ENCODE results near the gene PCDHGA11. TPM values are rescaled to one million over a fixed set of nuclear protein-coding genes. Genes with fewer than 3 reads are reported as not detected.

PCDHGA11 gene
- 12.5 and 13.6 TPM in 2 replicates for total RNA-seq

GRCh38 chr5:141420855-141421488 is at the start of gene PCDHGA11:
Gene PCDHGA11, plus strand, starts transcription at chr5:141421051. Its CDS starts 177 bp downstream, at chr5:141421228.

GRCh38 chr5:141373673-141374317 is 47.1 kb upstream of the PCDHGA11 start, which contains the start of gene PCDHGA6:
Gene PCDHGA6, plus strand, starts transcription at chr5:141373891. Its CDS starts 193 bp downstream, at chr5:141374084.

GRCh38 chr5:141382469-141383294 is 38.2 kb upstream of the PCDHGA11 start, which contains the start of gene PCDHGA7:
Gene PCDHGA7, plus strand, starts transcription at chr5:141382742. Its CDS starts 158 bp downstream, at chr5:141382900.

GRCh38 chr5:141387557-141388311 is 33.1 kb upstream of the PCDHGA11 start, which contains the start of gene PCDHGB4:
Gene PCDHGB4, plus strand, starts transcription at chr5:141387698. Its CDS starts 187 bp downstream, at chr5:141387885.

GRCh38 chr5:141392429-141393198 is 28.2 kb upstream of the PCDHGA11 start, which contains the start of gene PCDHGA8:
Gene PCDHGA8, plus strand, starts transcription at chr5:141392633. Its CDS starts 181 bp downstream, at chr5:141392814.

GRCh38 chr5:141397756-141398551 is 22.9 kb upstream of the PCDHGA11 start, which contains the start of gene PCDHGB5:
Gene PCDHGB5, plus strand, starts transcription at chr5:141397947. Its CDS starts 181 bp downstream, at chr5:141398128.

GRCh38 chr5:141402553-141403243 is 18.2 kb upstream of the PCDHGA11 start, which contains the start of gene PCDHGA9:
Gene PCDHGA9, plus strand, starts transcription at chr5:141402778. Its CDS starts 175 bp downstream, at chr5:141402953.

GRCh38 chr5:141407790-141408505 is 12.9 kb upstream of the PCDHGA11 start, which contains the start of gene PCDHGB6:
Gene PCDHGB6, plus strand, starts transcription at chr5:141408021. Its CDS starts 182 bp downstream, at chr5:141408203.

GRCh38 chr5:141412854-141413539 is 7.9 kb upstream of the PCDHGA11 start, which contains the start of gene PCDHGA10:
Gene PCDHGA10, plus strand, starts transcription at chr5:141412987. Its CDS starts 189 bp downstream, at chr5:141413176.

GRCh38 chr5:141417494-141418172 is 3.2 kb upstream of the PCDHGA11 start, which contains the start of gene PCDHGB7:
Gene PCDHGB7, plus strand, starts transcription at chr5:141417677. Its CDS starts 183 bp downstream, at chr5:141417860.

GRCh38 chr5:141430332-141431113 is 9.7 kb downstream of the PCDHGA11 start, which contains the start of gene PCDHGA12:
Gene PCDHGA12, plus strand, starts transcription at chr5:141430507. Its CDS starts 253 bp downstream, at chr5:141430760.

Other genes starting within 250 kb of the PCDHGA11 start
- 0.22 and 0.40 TPM in 2 replicates for gene PCDHB7, start 248.4 kb upstream of the PCDHGA11 start, total RNA-seq
- 0.07 and 0.13 TPM in 2 replicates for gene PCDHB8, start 243.3 kb upstream of the PCDHGA11 start, total RNA-seq
- gene PCDHB16, start 238.7 kb upstream of the PCDHGA11 start, total RNA-seq, result 0.07 and 0.13 TPM in 2 replicates
- 0.13 and 0.14 TPM in 2 replicates for gene PCDHB9, start 233.9 kb upstream of the PCDHGA11 start, total RNA-seq
- 0.22 and 0.66 TPM in 2 replicates for gene PCDHB10, start 228.7 kb upstream of the PCDHGA11 start, total RNA-seq
- gene PCDHB11, start 221.4 kb upstream of the PCDHGA11 start, total RNA-seq, result 0.07 and 0.27 TPM in 2 replicates
- 0.07 and 0.27 TPM in 2 replicates for gene PCDHB12, start 212.3 kb upstream of the PCDHGA11 start, total RNA-seq
- gene PCDHB13, start 207.1 kb upstream of the PCDHGA11 start, total RNA-seq, result 0.22 and 0.66 TPM in 2 replicates
- gene PCDHB14, start 197.7 kb upstream of the PCDHGA11 start, total RNA-seq, result 0.14 and 0.53 TPM in 2 replicates
- gene PCDHB15, start 175.7 kb upstream of the PCDHGA11 start, total RNA-seq, result 0.14 and 0.66 TPM in 2 replicates
- 0.27 and 0.50 TPM in 2 replicates for gene SLC25A2, start 117.0 kb upstream of the PCDHGA11 start, total RNA-seq
- gene TAF7, start 100.3 kb upstream of the PCDHGA11 start, total RNA-seq, result 62.1 and 70.6 TPM in 2 replicates
- 0.22 and 0.40 TPM in 2 replicates for gene PCDHGA1, start 90.5 kb upstream of the PCDHGA11 start, total RNA-seq
- 1.1 and 1.2 TPM in 2 replicates for gene PCDHGA2, start 82.3 kb upstream of the PCDHGA11 start, total RNA-seq
- gene PCDHGA3, start 77.2 kb upstream of the PCDHGA11 start, total RNA-seq, result 0.65 and 0.93 TPM in 2 replicates
- gene PCDHGB1, start 71.0 kb upstream of the PCDHGA11 start, total RNA-seq, result 0.50 and 0.66 TPM in 2 replicates
- gene PCDHGA4, start 66.0 kb upstream of the PCDHGA11 start, total RNA-seq, result 2.2 and 5.2 TPM in 2 replicates
- 1.3 and 2.0 TPM in 2 replicates for gene PCDHGB2, start 61.1 kb upstream of the PCDHGA11 start, total RNA-seq
- gene PCDHGA5, start 56.9 kb upstream of the PCDHGA11 start, total RNA-seq, result 0.72 and 1.1 TPM in 2 replicates
- gene PCDHGB3, start 50.8 kb upstream of the PCDHGA11 start, total RNA-seq, result 1.4 and 2.9 TPM in 2 replicates
- 2.1 and 2.9 TPM in 2 replicates for gene PCDHGA6, start 47.2 kb upstream of the PCDHGA11 start, total RNA-seq
- 0.65 and 2.0 TPM in 2 replicates for gene PCDHGA7, start 38.3 kb upstream of the PCDHGA11 start, total RNA-seq
- 5.6 and 9.7 TPM in 2 replicates for gene PCDHGB4, start 33.4 kb upstream of the PCDHGA11 start, total RNA-seq
- gene PCDHGA8, start 28.4 kb upstream of the PCDHGA11 start, total RNA-seq, result 0.72 and 1.6 TPM in 2 replicates
- 9.1 and 13.4 TPM in 2 replicates for gene PCDHGB5, start 23.1 kb upstream of the PCDHGA11 start, total RNA-seq
- gene PCDHGA9, start 18.3 kb upstream of the PCDHGA11 start, total RNA-seq, result 4.3 and 4.6 TPM in 2 replicates
- gene PCDHGB6, start 13.0 kb upstream of the PCDHGA11 start, total RNA-seq, result 2.9 and 3.3 TPM in 2 replicates
- gene PCDHGA10, start 8.1 kb upstream of the PCDHGA11 start, total RNA-seq, result 4.7 and 5.5 TPM in 2 replicates
- gene PCDHGB7, start 3.4 kb upstream of the PCDHGA11 start, total RNA-seq, result 9.4 and 9.8 TPM in 2 replicates
- 10.8 and 12.6 TPM in 2 replicates for gene PCDHGA12, start 9.5 kb downstream of the PCDHGA11 start, total RNA-seq
- gene PCDHGC3, start 54.9 kb downstream of the PCDHGA11 start, total RNA-seq, result 13.3 and 19.6 TPM in 2 replicates
- 1.3 and 1.9 TPM in 2 replicates for gene PCDHGC4, start 64.0 kb downstream of the PCDHGA11 start, total RNA-seq
- gene PCDHGC5, start 68.0 kb downstream of the PCDHGA11 start, total RNA-seq, result 1.1 and 1.3 TPM in 2 replicates
- gene DIAPH1, start 197.9 kb downstream of the PCDHGA11 start, total RNA-seq, result 45.7 and 62.2 TPM in 2 replicates
- 43.4 and 44.0 TPM in 2 replicates for gene HDAC3, start 215.8 kb downstream of the PCDHGA11 start, total RNA-seq
- 3.1 and 3.7 TPM in 2 replicates for gene RELL2, start 215.9 kb downstream of the PCDHGA11 start, total RNA-seq
- gene FCHSD1, start 230.4 kb downstream of the PCDHGA11 start, total RNA-seq, result 25.8 and 26.2 TPM in 2 replicates